ENCODE measurements around the gene ATP13A5. TPM values are rescaled to one million over a fixed set of nuclear protein-coding genes. Genes with fewer than 3 reads are reported as not detected.

The ATP13A5 gene
- total RNA-seq, result 1 to 10 TPM; 1.6 to 3.5 (median 2.4) TPM

- H3K27ac ChIP-seq, result no peak within 1 kb of the TSS
- intact Hi-C loops (cut with DNase I), result no loop called here
- no peaks in the 10 kb centered on the region for H3K4me1 ChIP-seq
- H3K9me3 ChIP-seq, result no peaks in the 10 kb centered on the region
- H3K36me3 ChIP-seq, result no peaks in the 10 kb centered on the region
- H3K27me3 ChIP-seq, result no peaks in the 10 kb centered on the region
- H3K4me3 ChIP-seq (replicated peaks in 1 of 3), result no peak within 1 kb of the TSS
- TF ChIP-seq POLR2A (IDR thresholded peaks at IDR 0.05) (no peak), CTCF (IDR thresholded peaks at IDR 0.05) (no peak)
- WGBS, 2 donors, result 52 to 67% methylated on average over 6 of the region's 6 CpGs
- no peak for DNase-seq
These were observed at the start of gene ATP13A5 for GRCh38 chr3:193378706-193379105. Gene ATP13A5 (minus strand): TSS chr3:193378753. CDS start chr3:193378725, 28 bp downstream.

- H3K4me3 ChIP-seq (replicated peaks in 1 of 3), result no peak overlapping the region
- 91 to 100% methylated on average over 3 of the region's 4 CpGs for WGBS, 2 donors
- peaks cover 9 to 20% of the 10 kb centered on the region in 2 donors for H3K36me3 ChIP-seq
- H3K4me1 ChIP-seq, result no peaks in the 10 kb centered on the region
- H3K27me3 ChIP-seq, result no peaks in the 10 kb centered on the region
- no peak for DNase-seq
- no peak for TF ChIP-seq POLR2A (IDR thresholded peaks at IDR 0.05)
- no peak for TF ChIP-seq CTCF (IDR thresholded peaks at IDR 0.05)
- intact Hi-C loops (cut with DNase I), result no loop called here
- no peak overlapping the region for H3K27ac ChIP-seq
- H3K9me3 ChIP-seq, result no peaks in the 10 kb centered on the region
These were observed 40.2 kb upstream of the ATP13A5 start for GRCh38 chr3:193418576-193419373.

GRCh38 chr3:193416629-193417028 lies 38.1 kb upstream of the ATP13A5 start:
- Histone ChIP-seq H3K4me3 (replicated peaks in 1 of 3) (no peak overlapping the region), H3K4me1 (no peaks in the 10 kb centered on the region), H3K36me3 (peaks cover 15 to 32% of the 10 kb centered on the region in 2 donors), H3K27ac (no peak overlapping the region), H3K27me3 (no peaks in the 10 kb centered on the region), H3K9me3 (no peaks in the 10 kb centered on the region)
- TF ChIP-seq POLR2A (IDR thresholded peaks at IDR 0.05), result no peak
- no peak for TF ChIP-seq CTCF (IDR thresholded peaks at IDR 0.05)
- intact Hi-C loops (cut with DNase I), result no loop called here
- WGBS, 2 donors, result 93 to 95% methylated on average over 2 of the region's 2 CpGs
- no peak for DNase-seq

- Histone ChIP-seq H3K9me3 (no peaks in the 10 kb centered on the region), H3K27me3 (no peaks in the 10 kb centered on the region), H3K36me3 (peaks cover 0 to 27% of the 10 kb centered on the region in 2 donors), H3K4me1 (no peaks in the 10 kb centered on the region), H3K27ac (no peak overlapping the region), H3K4me3 (replicated peaks in 1 of 3) (no peak overlapping the region)
- no peak for DNase-seq
- WGBS, 2 donors, result 75 to 79% methylated on average over 1 of the region's 1 CpG
- TF ChIP-seq POLR2A (IDR thresholded peaks at IDR 0.05) (no peak), CTCF (IDR thresholded peaks at IDR 0.05) (no peak)
- intact Hi-C loops (cut with DNase I), result no loop called here
These were observed 29.1 kb upstream of the ATP13A5 start for GRCh38 chr3:193407688-193408087.

- H3K27ac ChIP-seq, result no peak overlapping the region
- no peaks in the 10 kb centered on the region for H3K9me3 ChIP-seq
- TF ChIP-seq POLR2A (IDR thresholded peaks at IDR 0.05) (no peak), CTCF (IDR thresholded peaks at IDR 0.05) (no peak)
- H3K27me3 ChIP-seq, result no peaks in the 10 kb centered on the region
- intact Hi-C loops (cut with DNase I), result no loop called here
- peaks cover 0 to 27% of the 10 kb centered on the region in 2 donors for H3K36me3 ChIP-seq
- no peak for DNase-seq
- H3K4me3 ChIP-seq (replicated peaks in 1 of 3), result no peak overlapping the region
- H3K4me1 ChIP-seq, result no peaks in the 10 kb centered on the region
- 82 to 88% methylated on average over 6 of the region's 6 CpGs for WGBS, 2 donors
These were observed 28.6 kb upstream of the ATP13A5 start for GRCh38 chr3:193407112-193407511.
